Neural progenitor cell (in vitro differentiated cells): ENCODE results near the gene IFI44L. TPM values are rescaled to one million over a fixed set of nuclear protein-coding genes. Genes with fewer than 3 reads are reported as not detected.
A peak's percentile ranks its signal among the peaks of the same experiment; 100 is the strongest.

Experiments used
- DNase-seq: peaks from one replicate; pipeline ENCODE4 v3.0.0-alpha.2; 2016; ENCODE audit warnings: low spot score
- H2AFZ ChIP-seq: fragments of 200-600 bp; sonication (generic); replicated peaks from 2 replicates; pipeline ENCODE4 v1.6.1; 2016; ENCODE audit warnings: antibody characterized with exemption
- H3F3A ChIP-seq: fragments of 200-600 bp; sonication (generic); 2 replicates; pipeline ENCODE4 v1.6.1; 2016; ENCODE audit warnings: antibody characterized with exemption, low read depth
- H3K27ac ChIP-seq: fragments of 200-600 bp; sonication (generic); 2 replicates; pipeline ENCODE4 v1.5.1; 2016; ENCODE audit warnings: mild to moderate bottlenecking
- H3K27me3 ChIP-seq: fragments of 200-600 bp; sonication (generic); 2 replicates; pipeline ENCODE4 v1.6.1; 2016; ENCODE audit warnings: mild to moderate bottlenecking, moderate library complexity
- H3K36me3 ChIP-seq: fragments of 200-600 bp; sonication (generic); 2 replicates; pipeline ENCODE4 v1.5.1; 2016
- H3K4me1 ChIP-seq: fragments of 200-600 bp; sonication (generic); 2 replicates; pipeline ENCODE4 v1.6.1; 2016; ENCODE audit warnings: mixed run types
- H3K4me2 ChIP-seq: fragments of 200-600 bp; sonication (generic); 2 replicates; pipeline ENCODE4 v1.6.1; 2016
- H3K4me3 ChIP-seq: fragments of 200-600 bp; sonication (generic); 2 replicates; pipeline ENCODE4 v1.5.1; 2016
- H3K79me2 ChIP-seq: fragments of 200-600 bp; sonication (generic); 2 replicates; pipeline ENCODE4 v1.6.1; 2016; ENCODE audit warnings: low read depth
- H3K9ac ChIP-seq: fragments of 200-600 bp; sonication (generic); 2 replicates; pipeline ENCODE4 v1.6.1; 2016
- H3K9me3 ChIP-seq: fragments of 200-600 bp; sonication (generic); 2 replicates; pipeline ENCODE4 v1.5.1; 2016; ENCODE audit warnings: low read depth
- H4K20me1 ChIP-seq: fragments of 200-600 bp; sonication (generic); 2 replicates; pipeline ENCODE4 v1.6.1; 2016; ENCODE audit warnings: low read depth
- H3K27ac Mint-ChIP-seq: 3 replicates; pipeline ENCODE4 v1.8.0; 2021; ENCODE audit warnings: mixed read lengths
- H3K27me3 Mint-ChIP-seq: 2 replicates; pipeline ENCODE4 v1.8.0; 2022; ENCODE audit warnings: low read depth, mild to moderate bottlenecking, inconsistent platforms, moderate library complexity, mixed read lengths; ENCODE audit not compliant: insufficient read depth
- H3K36me3 Mint-ChIP-seq: 3 replicates; pipeline ENCODE4 v1.8.0; 2021; ENCODE audit warnings: mixed read lengths
- H3K4me1 Mint-ChIP-seq: 3 replicates; pipeline ENCODE4 v1.8.0; 2021; ENCODE audit warnings: mixed read lengths
- H3K4me3 Mint-ChIP-seq: 3 replicates; pipeline ENCODE4 v1.8.0; 2021; ENCODE audit warnings: mild to moderate bottlenecking, moderate library complexity, mixed read lengths
- H3K9me3 Mint-ChIP-seq: 3 replicates; pipeline ENCODE4 v1.8.0; 2020; ENCODE audit warnings: mixed read lengths
- EZH2 ChIP-seq: fragments of 200-600 bp; sonication (generic); IDR thresholded peaks from 2 replicates; pipeline ENCODE4 v1.6.1; 2017; ENCODE audit warnings: antibody characterized with exemption, mild to moderate bottlenecking, moderate library complexity
- EZH2phosphoT487 ChIP-seq: fragments of 200-600 bp; sonication (generic); IDR thresholded peaks from 2 replicates; pipeline ENCODE4 v1.6.1; 2017; ENCODE audit warnings: antibody characterized with exemption
- total RNA-seq: library from RNA; depleted of rRNA; stranded (reverse); fragments of >200 nt; gene quantifications from 2 replicates; pipeline ENCODE4 v1.2.3, GENCODE V29; 2015; ENCODE audit warnings: low replicate concordance
- TF ChIP-seq, protein P1 (sequence below): fragments of 200-600 bp; sonication (generic); IDR thresholded peaks from 2 replicates; pipeline ENCODE4 v1.5.1; 2017; ENCODE audit warnings: antibody characterized with exemption, mild to moderate bottlenecking

IFI44L gene
- total RNA-seq, 1 donor from 2014 or later = not detected

DNA sequence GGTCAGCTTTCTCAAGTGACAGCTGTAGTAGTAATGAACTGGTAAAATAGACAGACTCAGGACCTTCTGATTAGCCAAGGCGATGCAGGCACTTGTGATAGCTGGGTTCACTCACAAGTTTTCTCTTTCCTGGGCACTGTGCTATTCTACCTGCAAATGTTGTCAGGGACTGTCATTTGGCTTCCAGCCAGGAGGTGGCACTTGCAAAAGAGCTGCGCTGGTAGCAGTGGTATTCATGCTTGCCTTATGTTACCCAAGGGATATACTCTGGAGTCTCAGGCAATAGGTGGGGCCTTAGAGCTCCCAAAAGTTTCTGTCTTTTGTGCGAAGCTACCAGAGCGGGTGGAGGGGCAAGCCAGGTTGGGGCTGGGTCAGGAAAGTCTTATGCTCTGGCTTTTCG is 52.9 kb downstream of the IFI44L start:
- no peak overlapping the region for H3K4me3 Mint-ChIP-seq
- Histone ChIP-seq H3K9me3 (no peaks in the 10 kb centered on the region), H3K36me3 (no peaks in the 10 kb centered on the region), H3F3A (no peaks in the 10 kb centered on the region), H4K20me1 (no peaks in the 10 kb centered on the region), H3K4me3 (no peak overlapping the region), H2AFZ (no peak overlapping the region), H3K4me1 (no peaks in the 10 kb centered on the region), H3K4me2 (no peak overlapping the region), H3K27ac (no peak overlapping the region), H3K79me2 (no peaks in the 10 kb centered on the region), H3K27me3 (no peaks in the 10 kb centered on the region), H3K9ac (no peak overlapping the region)
- no peaks in the 10 kb centered on the region for H3K4me1 Mint-ChIP-seq
- no peaks in the 10 kb centered on the region for H3K36me3 Mint-ChIP-seq
- TF ChIP-seq EZH2 = no peak
- TF ChIP-seq, protein P1, sequence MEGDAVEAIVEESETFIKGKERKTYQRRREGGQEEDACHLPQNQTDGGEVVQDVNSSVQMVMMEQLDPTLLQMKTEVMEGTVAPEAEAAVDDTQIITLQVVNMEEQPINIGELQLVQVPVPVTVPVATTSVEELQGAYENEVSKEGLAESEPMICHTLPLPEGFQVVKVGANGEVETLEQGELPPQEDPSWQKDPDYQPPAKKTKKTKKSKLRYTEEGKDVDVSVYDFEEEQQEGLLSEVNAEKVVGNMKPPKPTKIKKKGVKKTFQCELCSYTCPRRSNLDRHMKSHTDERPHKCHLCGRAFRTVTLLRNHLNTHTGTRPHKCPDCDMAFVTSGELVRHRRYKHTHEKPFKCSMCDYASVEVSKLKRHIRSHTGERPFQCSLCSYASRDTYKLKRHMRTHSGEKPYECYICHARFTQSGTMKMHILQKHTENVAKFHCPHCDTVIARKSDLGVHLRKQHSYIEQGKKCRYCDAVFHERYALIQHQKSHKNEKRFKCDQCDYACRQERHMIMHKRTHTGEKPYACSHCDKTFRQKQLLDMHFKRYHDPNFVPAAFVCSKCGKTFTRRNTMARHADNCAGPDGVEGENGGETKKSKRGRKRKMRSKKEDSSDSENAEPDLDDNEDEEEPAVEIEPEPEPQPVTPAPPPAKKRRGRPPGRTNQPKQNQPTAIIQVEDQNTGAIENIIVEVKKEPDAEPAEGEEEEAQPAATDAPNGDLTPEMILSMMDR = peak; percentile 39
- H3K9me3 Mint-ChIP-seq = no peaks in the 10 kb centered on the region
- no peak overlapping the region for H3K27ac Mint-ChIP-seq
- no peaks in the 10 kb centered on the region for H3K27me3 Mint-ChIP-seq
- peak; percentile 39 for DNase-seq

- peak; percentile 74 for DNase-seq
- Histone ChIP-seq H3K36me3 (no peaks in the 10 kb centered on the region), H3K9me3 (no peaks in the 10 kb centered on the region), H3F3A (no peaks in the 10 kb centered on the region), H3K27ac (no peak overlapping the region), H3K27me3 (no peaks in the 10 kb centered on the region), H3K79me2 (no peaks in the 10 kb centered on the region), H3K9ac (no peak overlapping the region), H2AFZ (no peak overlapping the region), H3K4me1 (no peaks in the 10 kb centered on the region), H4K20me1 (no peaks in the 10 kb centered on the region), H3K4me3 (no peak overlapping the region), H3K4me2 (no peak overlapping the region)
- Mint-ChIP-seq H3K9me3 (no peaks in the 10 kb centered on the region), H3K4me1 (no peaks in the 10 kb centered on the region), H3K4me3 (no peak overlapping the region), H3K27ac (no peak overlapping the region), H3K27me3 (no peaks in the 10 kb centered on the region), H3K36me3 (no peaks in the 10 kb centered on the region)
- TF ChIP-seq EZH2 = no peak
- TF ChIP-seq, protein P1 = peak; percentile 90
Observed at GRCh38 chr1:78676347-78676982, 56.2 kb downstream of the IFI44L start.

- H3K36me3 ChIP-seq = no peaks in the 10 kb centered on the region
- no peaks in the 10 kb centered on the region for H3K36me3 Mint-ChIP-seq
- no peak overlapping the region for H3K4me2 ChIP-seq
- DNase-seq = no peak
- H3K27ac ChIP-seq = no peak overlapping the region
- no peak overlapping the region for H3K4me3 Mint-ChIP-seq
- no peaks in the 10 kb centered on the region for H3K4me1 Mint-ChIP-seq
- H3K27me3 Mint-ChIP-seq = no peaks in the 10 kb centered on the region
- no peaks in the 10 kb centered on the region for H3K9me3 Mint-ChIP-seq
- TF ChIP-seq EZH2 (no peak), EZH2phosphoT487 (no peak)
- TF ChIP-seq, protein P1 = no peak
- no peak overlapping the region for H3K4me3 ChIP-seq
- no peaks in the 10 kb centered on the region for H3F3A ChIP-seq
- no peak overlapping the region for H3K9ac ChIP-seq
- no peak overlapping the region for H2AFZ ChIP-seq
- H3K9me3 ChIP-seq = no peaks in the 10 kb centered on the region
- no peaks in the 10 kb centered on the region for H3K4me1 ChIP-seq
- no peak overlapping the region for H3K27ac Mint-ChIP-seq
- H4K20me1 ChIP-seq = no peaks in the 10 kb centered on the region
- no peaks in the 10 kb centered on the region for H3K27me3 ChIP-seq
- H3K79me2 ChIP-seq = no peaks in the 10 kb centered on the region
Observed at GRCh38 chr1:78676993-78677392, 56.7 kb downstream of the IFI44L start.
